Neural crest cell (in vitro differentiated cells): ENCODE results near the gene TMEM156. TPM values are rescaled to one million over a fixed set of nuclear protein-coding genes. Genes with fewer than 3 reads are reported as not detected.

Experiments
- DNase-seq: peaks from one replicate; pipeline ENCODE4 v3.0.0; 2021; ENCODE audit warnings: low read depth, mixed read lengths, low spot score
- H3K27ac Mint-ChIP-seq: one replicate; pipeline ENCODE4 v1.8.0; 2021; ENCODE audit warnings: mild to moderate bottlenecking, mixed read lengths; ENCODE audit not compliant: unreplicated experiment
- H3K27me3 Mint-ChIP-seq: 2 replicates; pipeline ENCODE4 v1.8.0; 2021; ENCODE audit warnings: low read depth, mild to moderate bottlenecking, mixed read lengths
- H3K36me3 Mint-ChIP-seq: 2 replicates; pipeline ENCODE4 v1.8.0; 2021; ENCODE audit warnings: low read depth, mild to moderate bottlenecking, mixed read lengths
- H3K4me1 Mint-ChIP-seq: 2 replicates; pipeline ENCODE4 v1.8.0; 2021; ENCODE audit warnings: mixed read lengths
- H3K4me3 Mint-ChIP-seq: one replicate; pipeline ENCODE4 v1.8.0; 2021; ENCODE audit warnings: mild to moderate bottlenecking, mixed read lengths
- H3K9me3 Mint-ChIP-seq: 2 replicates; pipeline ENCODE4 v1.8.0; 2021; ENCODE audit warnings: mixed read lengths
- total RNA-seq: library from RNA; stranded (reverse); gene quantifications from 2 replicates; pipeline ENCODE4 v1.2.1, GENCODE V29; 2021
- TF ChIP-seq, protein P1 (sequence below): fragments of 200-600 bp; sonication (generic); conservative IDR thresholded peaks from 2 replicates; pipeline ENCODE4 v1.5.0; 2021; ENCODE audit warnings: antibody characterized with exemption, mild to moderate bottlenecking

The TMEM156 gene
- total RNA-seq, 1 donor from 2014 or later: not detected

DNA sequence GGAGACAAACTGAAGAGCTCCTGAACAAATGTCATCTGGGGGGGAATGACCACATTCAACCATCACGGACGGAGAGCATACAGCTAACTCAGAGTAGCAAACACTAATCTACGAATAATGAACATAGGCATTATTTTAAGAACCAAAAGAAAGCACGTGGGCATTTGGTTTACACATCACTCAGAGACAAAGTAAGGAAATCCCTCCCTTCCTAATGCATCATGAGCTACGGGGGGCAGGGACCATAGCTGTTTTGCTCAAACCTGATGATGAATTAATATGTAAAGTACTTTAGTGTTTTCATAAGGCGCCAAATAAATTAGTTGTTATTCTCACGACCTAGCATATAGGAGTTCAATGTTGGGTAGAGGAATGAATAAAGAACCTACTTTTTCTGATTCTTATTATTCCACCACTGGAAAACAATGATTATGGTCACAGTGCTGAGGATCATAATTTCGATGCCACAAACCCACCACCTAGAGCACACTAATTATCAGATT is 11.7 kb upstream of the TMEM156 start:
- DNase-seq: no peak
- Mint-ChIP-seq H3K9me3 (no peaks in the 10 kb centered on the region), H3K4me3 (peak overlapping the region; percentile 97), H3K4me1 (peaks cover 40% of the 10 kb centered on the region), H3K27ac (peak overlapping the region; percentile 94), H3K27me3 (no peaks in the 10 kb centered on the region), H3K36me3 (no peaks in the 10 kb centered on the region)
- TF ChIP-seq, protein P1, sequence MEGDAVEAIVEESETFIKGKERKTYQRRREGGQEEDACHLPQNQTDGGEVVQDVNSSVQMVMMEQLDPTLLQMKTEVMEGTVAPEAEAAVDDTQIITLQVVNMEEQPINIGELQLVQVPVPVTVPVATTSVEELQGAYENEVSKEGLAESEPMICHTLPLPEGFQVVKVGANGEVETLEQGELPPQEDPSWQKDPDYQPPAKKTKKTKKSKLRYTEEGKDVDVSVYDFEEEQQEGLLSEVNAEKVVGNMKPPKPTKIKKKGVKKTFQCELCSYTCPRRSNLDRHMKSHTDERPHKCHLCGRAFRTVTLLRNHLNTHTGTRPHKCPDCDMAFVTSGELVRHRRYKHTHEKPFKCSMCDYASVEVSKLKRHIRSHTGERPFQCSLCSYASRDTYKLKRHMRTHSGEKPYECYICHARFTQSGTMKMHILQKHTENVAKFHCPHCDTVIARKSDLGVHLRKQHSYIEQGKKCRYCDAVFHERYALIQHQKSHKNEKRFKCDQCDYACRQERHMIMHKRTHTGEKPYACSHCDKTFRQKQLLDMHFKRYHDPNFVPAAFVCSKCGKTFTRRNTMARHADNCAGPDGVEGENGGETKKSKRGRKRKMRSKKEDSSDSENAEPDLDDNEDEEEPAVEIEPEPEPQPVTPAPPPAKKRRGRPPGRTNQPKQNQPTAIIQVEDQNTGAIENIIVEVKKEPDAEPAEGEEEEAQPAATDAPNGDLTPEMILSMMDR: no peak

DNA sequence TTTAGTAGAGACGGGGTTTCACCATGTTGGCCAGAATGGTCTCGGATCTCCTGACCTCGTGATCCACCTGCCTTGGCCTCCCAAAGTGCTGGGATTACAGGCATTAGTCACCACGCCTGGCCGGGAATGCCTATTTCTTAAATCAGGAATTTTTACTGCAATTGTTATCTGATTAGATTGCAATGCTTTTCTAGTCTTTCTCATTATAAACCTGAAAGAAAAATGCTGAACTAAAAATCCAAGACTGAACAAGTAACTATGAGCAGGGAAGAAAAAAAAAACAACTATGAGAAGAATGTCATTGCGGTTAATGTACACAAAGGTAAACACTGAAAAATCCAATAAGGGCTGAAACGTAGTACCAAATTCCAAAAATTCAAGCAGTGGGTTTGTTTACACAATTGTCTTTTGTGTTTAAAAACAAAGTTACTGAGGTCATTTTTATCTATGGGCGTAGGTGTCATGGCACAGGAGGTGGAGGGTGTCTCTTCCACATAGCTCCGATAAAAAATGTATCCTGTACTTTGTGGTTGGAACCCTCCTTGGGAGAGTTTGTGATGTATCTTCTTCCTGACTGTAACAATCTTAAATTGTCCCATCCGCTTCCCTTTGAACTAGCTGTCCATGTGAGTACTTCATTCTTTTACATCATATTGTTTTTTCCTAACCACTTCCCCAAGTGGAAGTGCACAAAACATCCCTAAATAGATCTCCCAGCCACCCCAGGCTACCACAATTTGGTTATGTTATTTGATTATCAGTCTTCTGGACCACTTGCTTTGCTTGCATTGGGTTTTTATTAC is 11.1 kb upstream of the TMEM156 start:
- no peaks in the 10 kb centered on the region for H3K9me3 Mint-ChIP-seq
- TF ChIP-seq, protein P1: no peak
- no peaks in the 10 kb centered on the region for H3K27me3 Mint-ChIP-seq
- peaks cover 40% of the 10 kb centered on the region for H3K4me1 Mint-ChIP-seq
- no peaks in the 10 kb centered on the region for H3K36me3 Mint-ChIP-seq
- DNase-seq: no peak
- peak overlapping the region; percentile 94 for H3K27ac Mint-ChIP-seq
- peak overlapping the region; percentile 97 for H3K4me3 Mint-ChIP-seq

DNA sequence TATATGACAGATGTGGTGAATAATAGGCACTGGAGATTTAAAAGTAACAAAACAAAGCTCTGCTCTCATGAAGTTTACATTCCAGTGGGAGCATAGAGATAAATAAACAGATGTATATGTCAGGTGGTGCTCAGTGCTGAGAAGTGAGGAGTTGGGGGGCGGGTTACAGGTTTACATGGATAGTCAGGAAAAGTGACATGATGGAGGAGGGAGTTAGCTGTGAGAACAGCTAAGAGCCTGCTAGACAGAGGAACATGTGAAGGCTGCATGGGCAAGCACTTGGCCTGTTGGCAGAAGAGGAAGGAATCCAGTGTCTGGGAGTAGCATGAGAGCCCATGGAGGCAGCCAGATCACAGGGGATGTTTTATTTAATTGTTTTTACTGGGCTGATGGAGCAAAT is 10.2 kb upstream of the TMEM156 start:
- TF ChIP-seq, protein P1: no peak
- H3K9me3 Mint-ChIP-seq: no peaks in the 10 kb centered on the region
- no peaks in the 10 kb centered on the region for H3K36me3 Mint-ChIP-seq
- H3K4me3 Mint-ChIP-seq: peak overlapping the region; percentile 45
- no peaks in the 10 kb centered on the region for H3K27me3 Mint-ChIP-seq
- DNase-seq: no peak
- peak overlapping the region; percentile 6 for H3K27ac Mint-ChIP-seq
- peaks cover 42% of the 10 kb centered on the region for H3K4me1 Mint-ChIP-seq

DNA sequence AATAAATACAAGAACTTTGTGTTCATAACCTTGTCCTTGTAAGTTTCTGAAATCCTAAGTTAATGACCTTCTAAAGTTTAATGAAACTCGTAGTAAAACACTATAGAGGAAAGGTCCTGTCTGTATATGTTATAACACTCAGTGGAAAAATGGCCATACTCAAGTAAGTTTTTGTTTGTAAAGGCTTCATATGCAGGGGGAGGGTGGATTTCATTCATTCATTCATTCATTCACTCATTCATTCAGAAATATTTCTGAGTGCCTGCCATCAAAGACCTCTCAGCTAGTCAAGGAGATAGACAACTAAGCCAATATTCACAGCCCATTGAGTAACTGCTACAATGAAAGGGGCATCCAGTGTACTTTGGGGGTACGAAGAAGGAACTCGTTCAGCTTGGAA is 6.9 kb upstream of the TMEM156 start:
- Mint-ChIP-seq H3K4me1 (peaks cover 26% of the 10 kb centered on the region), H3K27ac (no peak overlapping the region), H3K9me3 (no peaks in the 10 kb centered on the region), H3K27me3 (no peaks in the 10 kb centered on the region), H3K4me3 (no peak overlapping the region), H3K36me3 (no peaks in the 10 kb centered on the region)
- DNase-seq: no peak
- TF ChIP-seq, protein P1: no peak

DNA sequence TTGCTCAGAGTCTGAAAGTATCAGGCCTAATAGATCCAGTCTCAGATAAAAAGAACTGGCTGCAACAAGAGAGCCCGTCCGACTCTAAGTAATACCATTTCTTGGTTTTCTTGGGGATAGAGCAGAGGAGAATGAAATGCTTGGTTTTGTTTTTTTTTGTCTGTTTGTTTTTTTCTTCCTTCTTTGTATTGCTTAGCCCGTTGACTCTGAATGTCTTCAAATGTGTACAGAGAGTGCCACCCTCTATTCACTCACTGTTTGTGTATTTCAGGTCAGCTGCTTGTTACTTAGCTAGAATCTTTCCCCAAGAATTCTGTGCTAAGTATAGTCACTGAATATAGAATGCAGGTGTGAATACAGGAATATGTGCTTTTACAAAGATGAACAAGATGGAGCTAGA is 5.7 kb upstream of the TMEM156 start:
- no peak for DNase-seq
- TF ChIP-seq, protein P1: no peak
- Mint-ChIP-seq H3K27me3 (no peaks in the 10 kb centered on the region), H3K9me3 (no peaks in the 10 kb centered on the region), H3K4me1 (peaks cover 14% of the 10 kb centered on the region), H3K4me3 (no peak overlapping the region), H3K36me3 (no peaks in the 10 kb centered on the region), H3K27ac (no peak overlapping the region)
